Activated naive CD4-positive, alpha-beta T cell treated with anti-CD3 and anti-CD28 coated beads, Interleukin-2, amount 50 U/mL, for 24 hours (primary cell): Measurements from ENCODE around the gene TMCO5A.
"Not testable (repeated sequence)": the region's sequence is repeated elsewhere in the genome, so short reads cannot be mapped to it uniquely, and the experiment has no call there.

ENCODE experiments used
- H3K27ac Mint-ChIP-seq: one replicate; pipeline ENCODE4 v1.8.0; 2021; ENCODE audit warnings: mild to moderate bottlenecking, mixed read lengths
- H3K27me3 Mint-ChIP-seq: one replicate; pipeline ENCODE4 v1.8.0; 2021; ENCODE audit warnings: mixed read lengths
- H3K36me3 Mint-ChIP-seq: one replicate; pipeline ENCODE4 v1.8.0; 2021; ENCODE audit warnings: mixed read lengths
- H3K4me1 Mint-ChIP-seq: one replicate; pipeline ENCODE4 v1.8.0; 2021; ENCODE audit warnings: mixed read lengths
- H3K4me3 Mint-ChIP-seq: one replicate; pipeline ENCODE4 v1.8.0; 2021; ENCODE audit warnings: mild to moderate bottlenecking, mixed read lengths
- H3K9me3 Mint-ChIP-seq: one replicate; pipeline ENCODE4 v1.8.0; 2021; ENCODE audit warnings: mixed read lengths

Gene TMCO5A

DNA sequence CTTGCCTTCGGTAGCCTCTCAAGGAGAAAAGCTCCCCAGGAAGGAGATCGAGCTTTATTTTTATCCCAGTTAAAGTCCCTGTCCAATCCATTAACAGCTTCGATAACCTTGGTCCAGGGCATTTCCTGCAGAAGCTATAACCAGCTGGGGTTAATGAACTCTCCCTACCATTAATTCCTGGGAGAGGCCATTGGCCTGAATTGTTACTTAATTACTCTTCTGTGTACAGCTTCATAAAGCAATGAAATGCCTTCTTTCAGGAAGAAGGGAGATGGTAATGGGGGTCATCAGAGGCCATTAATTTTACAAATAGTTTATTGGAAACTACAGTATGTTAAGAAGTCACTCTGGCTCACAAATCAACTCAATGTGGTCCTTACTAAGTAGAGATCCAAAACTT, 1.9 kb upstream of the TMCO5A start:
- Mint-ChIP-seq H3K4me3 (no peak overlapping the region), H3K36me3 (no peaks in the 10 kb centered on the region), H3K4me1 (no peaks in the 10 kb centered on the region), H3K9me3 (no peaks in the 10 kb centered on the region), H3K27me3 (peaks cover 8% of the 10 kb centered on the region), H3K27ac (no peak overlapping the region)

- H3K27me3 Mint-ChIP-seq = peaks cover 6% of the 10 kb centered on the region
- no peaks in the 10 kb centered on the region for H3K9me3 Mint-ChIP-seq
- H3K27ac Mint-ChIP-seq = no peak overlapping the region
- no peak overlapping the region for H3K4me3 Mint-ChIP-seq
- no peaks in the 10 kb centered on the region for H3K36me3 Mint-ChIP-seq
- no peaks in the 10 kb centered on the region for H3K4me1 Mint-ChIP-seq
These were observed 774 bp upstream of the TMCO5A start for GRCh38 chr15:37933666-37934065.

GRCh38 chr15:37940876-37941275, 6.4 kb downstream of the TMCO5A start:
- no peak overlapping the region for H3K27ac Mint-ChIP-seq
- H3K27me3 Mint-ChIP-seq = peaks cover 2% of the 10 kb centered on the region
- H3K4me3 Mint-ChIP-seq = no peak overlapping the region
- H3K36me3 Mint-ChIP-seq = no peaks in the 10 kb centered on the region
- H3K9me3 Mint-ChIP-seq = no peaks in the 10 kb centered on the region
- H3K4me1 Mint-ChIP-seq = no peaks in the 10 kb centered on the region

DNA sequence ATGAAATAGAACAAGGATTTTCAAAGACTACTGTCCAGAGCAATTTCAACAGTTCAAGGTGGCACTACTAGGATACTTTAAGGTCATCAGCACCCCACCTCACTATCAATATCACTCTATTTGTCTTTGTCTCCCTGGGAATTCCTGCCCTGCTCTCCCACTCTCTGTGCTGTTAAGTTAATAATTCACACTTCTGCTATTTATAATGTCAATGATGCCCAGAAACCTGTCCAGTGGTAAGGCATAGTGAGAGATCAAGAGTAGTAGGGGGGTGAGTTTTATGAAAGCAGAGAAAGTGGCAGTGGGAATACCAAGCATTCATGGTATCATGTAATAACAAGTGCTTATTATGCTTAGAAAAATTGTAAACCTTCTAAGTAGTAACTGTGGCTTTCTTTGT, 7.3 kb downstream of the TMCO5A start:
- no peaks in the 10 kb centered on the region for H3K4me1 Mint-ChIP-seq
- H3K4me3 Mint-ChIP-seq = no peak overlapping the region
- no peak overlapping the region for H3K27ac Mint-ChIP-seq
- no peaks in the 10 kb centered on the region for H3K9me3 Mint-ChIP-seq
- H3K36me3 Mint-ChIP-seq = no peaks in the 10 kb centered on the region
- peaks cover under 1% of the 10 kb centered on the region for H3K27me3 Mint-ChIP-seq

GRCh38 chr15:37951999-37952398, 17.6 kb downstream of the TMCO5A start:
- Mint-ChIP-seq H3K9me3 (peaks cover 5% of the 10 kb centered on the region), H3K27ac (no peak overlapping the region), H3K4me3 (no peak overlapping the region), H3K36me3 (no peaks in the 10 kb centered on the region), H3K4me1 (no peaks in the 10 kb centered on the region), H3K27me3 (peaks cover 3% of the 10 kb centered on the region)

DNA sequence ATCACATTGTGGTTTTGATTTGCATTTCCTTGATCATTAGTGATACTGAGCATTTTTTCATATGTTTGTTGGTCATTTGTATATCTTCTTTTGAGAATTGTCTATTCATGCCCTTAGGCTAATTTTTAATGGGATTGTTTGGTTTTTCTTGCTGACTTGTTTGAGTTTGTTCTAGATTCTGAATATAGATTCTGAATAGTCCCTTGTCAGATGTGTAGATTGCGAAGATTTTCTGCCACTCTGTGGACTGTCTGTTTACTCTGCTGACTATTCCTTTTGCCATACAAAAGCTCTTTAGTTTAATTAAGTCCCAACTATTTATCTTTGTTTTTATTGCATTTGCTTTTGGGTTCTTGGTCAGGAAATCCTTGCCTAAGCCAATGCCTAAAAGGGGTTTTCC, 26.3 kb downstream of the TMCO5A start:
- not testable (repeated sequence) for H3K27ac Mint-ChIP-seq, H3K4me3 Mint-ChIP-seq, H3K4me1 Mint-ChIP-seq, H3K27me3 Mint-ChIP-seq, H3K36me3 Mint-ChIP-seq, H3K9me3 Mint-ChIP-seq

DNA sequence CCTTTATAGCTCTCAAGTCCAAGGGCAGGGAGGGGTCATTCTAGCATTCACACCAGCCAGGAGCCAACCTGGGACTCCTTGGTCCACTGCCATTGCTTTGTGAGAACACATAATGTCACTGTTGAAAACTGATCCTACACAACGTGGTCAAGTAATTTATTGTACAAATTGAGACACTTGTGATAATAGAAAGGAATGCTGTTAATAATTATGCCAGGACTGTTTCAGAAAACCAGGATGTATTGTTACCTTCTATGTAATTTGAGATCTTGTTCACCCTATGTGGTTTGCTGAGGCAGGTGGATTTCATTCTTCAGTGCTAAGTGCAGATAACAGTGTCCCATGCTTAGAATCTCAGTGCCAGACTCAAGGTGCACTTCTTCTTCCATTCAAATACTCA, 33.3 kb downstream of the TMCO5A start:
- Mint-ChIP-seq H3K9me3 (no peaks in the 10 kb centered on the region), H3K36me3 (no peaks in the 10 kb centered on the region), H3K4me3 (no peak overlapping the region), H3K27ac (no peak overlapping the region), H3K27me3 (peaks cover 3% of the 10 kb centered on the region), H3K4me1 (no peaks in the 10 kb centered on the region)

GRCh38 chr15:37973856-37974255, 39.4 kb downstream of the TMCO5A start:
- H3K27me3 Mint-ChIP-seq = peaks cover 6% of the 10 kb centered on the region
- no peak overlapping the region for H3K4me3 Mint-ChIP-seq
- no peak overlapping the region for H3K27ac Mint-ChIP-seq
- H3K36me3 Mint-ChIP-seq = no peaks in the 10 kb centered on the region
- no peaks in the 10 kb centered on the region for H3K9me3 Mint-ChIP-seq
- no peaks in the 10 kb centered on the region for H3K4me1 Mint-ChIP-seq

DNA sequence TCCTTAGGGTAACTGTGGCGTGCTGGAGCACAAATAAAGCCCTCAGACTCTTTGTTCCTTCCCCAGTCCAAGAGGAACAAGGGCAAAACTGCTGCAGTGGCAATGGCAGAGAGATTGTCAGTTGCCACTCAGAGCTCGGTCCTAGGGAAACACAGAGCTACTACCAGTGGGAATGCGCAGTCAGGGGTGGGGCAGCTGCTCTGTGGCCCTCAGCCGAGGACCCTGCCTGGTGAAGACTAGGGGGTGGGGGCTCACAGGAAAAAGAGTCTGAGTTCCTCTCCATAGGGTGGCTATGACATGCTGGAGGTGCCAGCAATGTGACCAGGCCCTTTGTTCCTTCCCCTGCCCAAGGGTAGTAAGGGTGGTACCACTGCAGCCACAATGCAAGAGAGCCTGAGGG, 43.8 kb downstream of the TMCO5A start:
- H3K4me1 Mint-ChIP-seq = no peaks in the 10 kb centered on the region
- no peaks in the 10 kb centered on the region for H3K9me3 Mint-ChIP-seq
- no peak overlapping the region for H3K27ac Mint-ChIP-seq
- H3K27me3 Mint-ChIP-seq = peaks cover 10% of the 10 kb centered on the region
- H3K4me3 Mint-ChIP-seq = no peak overlapping the region
- H3K36me3 Mint-ChIP-seq = no peaks in the 10 kb centered on the region

DNA sequence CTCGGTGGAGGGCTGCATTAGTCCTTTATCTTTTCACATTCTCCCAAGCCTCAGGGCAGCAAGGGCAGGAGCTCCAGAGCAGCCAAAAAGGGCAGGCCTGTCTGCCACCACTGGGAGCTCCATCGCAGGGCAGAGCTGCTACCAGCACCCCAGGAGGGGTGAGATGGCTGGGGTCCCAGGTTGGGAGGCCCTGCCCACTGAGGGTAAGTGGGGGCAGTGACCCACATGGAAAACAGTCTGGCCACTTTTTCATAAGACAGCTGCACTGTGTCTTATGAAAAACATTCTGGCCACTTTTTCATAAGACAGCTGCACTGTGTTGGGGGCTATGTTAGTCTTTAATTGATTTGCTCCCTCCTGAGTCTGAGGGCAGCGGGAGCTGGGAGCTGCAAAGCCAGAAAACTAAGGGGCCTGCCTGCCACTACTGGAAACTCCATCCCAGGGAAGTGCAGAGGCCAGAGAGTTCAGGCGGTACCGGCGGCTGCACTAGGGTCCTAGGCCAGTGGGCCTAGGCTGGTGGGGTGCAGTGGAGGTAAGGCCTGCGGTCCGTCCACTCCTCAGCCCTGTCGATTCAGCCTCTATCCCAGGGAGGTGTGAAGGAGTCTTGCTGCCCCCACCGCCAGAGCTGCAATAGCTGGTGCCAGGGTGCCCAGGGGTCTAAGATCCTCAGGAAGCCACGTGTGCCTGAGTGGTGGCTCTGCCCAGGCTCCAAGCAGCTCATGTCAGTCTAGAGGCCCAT, 45.4 kb downstream of the TMCO5A start:
- H3K4me1 Mint-ChIP-seq = no peaks in the 10 kb centered on the region
- no peak overlapping the region for H3K4me3 Mint-ChIP-seq
- no peaks in the 10 kb centered on the region for H3K9me3 Mint-ChIP-seq
- no peak overlapping the region for H3K27ac Mint-ChIP-seq
- H3K27me3 Mint-ChIP-seq = peaks cover 10% of the 10 kb centered on the region
- H3K36me3 Mint-ChIP-seq = no peaks in the 10 kb centered on the region

DNA sequence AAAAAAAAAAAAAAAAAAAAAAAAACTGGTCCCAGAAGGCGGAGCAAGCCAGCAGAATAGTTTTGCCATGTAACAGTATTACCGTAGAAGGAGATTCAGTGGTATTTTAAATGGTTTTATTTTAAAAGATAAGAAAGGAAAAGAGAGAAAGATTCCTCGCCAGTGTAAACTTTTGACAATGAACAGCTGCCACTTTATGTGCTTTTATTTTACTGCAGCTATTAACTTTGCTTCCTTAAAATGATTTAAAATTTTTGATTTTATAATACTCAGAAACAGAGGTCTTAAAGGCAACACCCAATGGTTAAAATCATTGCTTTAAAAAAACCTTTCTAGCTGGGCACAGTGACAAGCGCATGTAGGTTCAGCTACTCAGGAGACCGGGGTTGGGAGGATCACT, 46.8 kb downstream of the TMCO5A start:
- no peaks in the 10 kb centered on the region for H3K4me1 Mint-ChIP-seq
- no peaks in the 10 kb centered on the region for H3K36me3 Mint-ChIP-seq
- peaks cover 10% of the 10 kb centered on the region for H3K27me3 Mint-ChIP-seq
- H3K27ac Mint-ChIP-seq = no peak overlapping the region
- H3K9me3 Mint-ChIP-seq = no peaks in the 10 kb centered on the region
- no peak overlapping the region for H3K4me3 Mint-ChIP-seq

GRCh38 chr15:37981775-37982174, 47.3 kb downstream of the TMCO5A start:
- no peaks in the 10 kb centered on the region for H3K9me3 Mint-ChIP-seq
- H3K36me3 Mint-ChIP-seq = no peaks in the 10 kb centered on the region
- H3K4me1 Mint-ChIP-seq = no peaks in the 10 kb centered on the region
- peaks cover 8% of the 10 kb centered on the region for H3K27me3 Mint-ChIP-seq
- no peak overlapping the region for H3K4me3 Mint-ChIP-seq
- H3K27ac Mint-ChIP-seq = no peak overlapping the region

DNA sequence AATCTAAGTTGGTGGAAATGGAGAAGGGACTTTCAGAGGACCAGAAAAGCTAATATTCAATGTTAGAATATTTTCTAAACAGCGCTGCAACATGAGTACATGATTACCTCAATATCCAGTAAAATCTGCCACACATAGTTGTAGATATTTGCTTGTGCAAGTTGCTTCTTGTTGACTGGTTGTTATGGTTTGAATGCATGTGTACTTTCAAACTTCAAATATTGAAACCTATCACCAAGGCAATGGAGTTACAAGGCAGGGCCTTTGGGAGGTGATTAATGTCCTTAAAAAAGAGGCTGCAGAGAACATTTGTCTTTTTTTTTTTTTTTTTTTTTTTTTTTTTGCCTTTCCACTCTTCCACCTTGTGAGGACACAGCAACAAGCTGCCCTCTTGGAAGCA, 49.9 kb downstream of the TMCO5A start:
- H3K9me3 Mint-ChIP-seq = peaks cover 8% of the 10 kb centered on the region
- no peak overlapping the region for H3K27ac Mint-ChIP-seq
- H3K27me3 Mint-ChIP-seq = peaks cover 5% of the 10 kb centered on the region
- no peak overlapping the region for H3K4me3 Mint-ChIP-seq
- no peaks in the 10 kb centered on the region for H3K4me1 Mint-ChIP-seq
- no peaks in the 10 kb centered on the region for H3K36me3 Mint-ChIP-seq

- no peaks in the 10 kb centered on the region for H3K4me1 Mint-ChIP-seq
- H3K27ac Mint-ChIP-seq = no peak overlapping the region
- peaks cover 10% of the 10 kb centered on the region for H3K27me3 Mint-ChIP-seq
- no peak overlapping the region for H3K4me3 Mint-ChIP-seq
- H3K36me3 Mint-ChIP-seq = no peaks in the 10 kb centered on the region
- peaks cover 19% of the 10 kb centered on the region for H3K9me3 Mint-ChIP-seq
These were observed 61.3 kb downstream of the TMCO5A start for GRCh38 chr15:37995461-37996347.
